Osteocyte (in vitro differentiated cells): Measurements from ENCODE around the gene MIA. TPM values are rescaled to one million over a fixed set of nuclear protein-coding genes. Genes with fewer than 3 reads are reported as not detected.

ENCODE experiments used
- DNase-seq: peaks from one replicate; pipeline ENCODE4 v3.0.0; 2021; ENCODE audit warnings: mixed read lengths; ENCODE audit not compliant: unreplicated experiment; ENCODE audit errors: extremely low spot score
- H3K27ac Mint-ChIP-seq: one replicate; pipeline ENCODE4 v1.8.0; 2021; ENCODE audit warnings: mild to moderate bottlenecking, mixed read lengths; ENCODE audit not compliant: unreplicated experiment
- H3K27me3 Mint-ChIP-seq: one replicate; pipeline ENCODE4 v1.8.0; 2021; ENCODE audit warnings: mixed read lengths; ENCODE audit not compliant: unreplicated experiment
- H3K36me3 Mint-ChIP-seq: one replicate; pipeline ENCODE4 v1.8.0; 2021; ENCODE audit warnings: mixed read lengths; ENCODE audit not compliant: unreplicated experiment
- H3K4me1 Mint-ChIP-seq: one replicate; pipeline ENCODE4 v1.8.0; 2021; ENCODE audit warnings: mixed read lengths; ENCODE audit not compliant: unreplicated experiment
- H3K4me3 Mint-ChIP-seq: one replicate; pipeline ENCODE4 v1.8.0; 2021; ENCODE audit warnings: mild to moderate bottlenecking, moderate library complexity, mixed read lengths; ENCODE audit not compliant: unreplicated experiment
- H3K9me3 Mint-ChIP-seq: one replicate; pipeline ENCODE4 v1.8.0; 2021; ENCODE audit warnings: mixed read lengths; ENCODE audit not compliant: unreplicated experiment
- total RNA-seq: library from RNA; stranded (reverse); gene quantifications from 2 replicates; pipeline ENCODE4 v1.2.1, GENCODE V29; 2021
- TF ChIP-seq, protein P1 (sequence below): fragments of 200-600 bp; sonication (generic); IDR thresholded peaks from 2 replicates; pipeline ENCODE4 v1.5.0; 2021; ENCODE audit warnings: antibody characterized with exemption, mild to moderate bottlenecking, moderate library complexity

The MIA gene
- total RNA-seq, 1 donor from 2014 or later, result not detected

DNA sequence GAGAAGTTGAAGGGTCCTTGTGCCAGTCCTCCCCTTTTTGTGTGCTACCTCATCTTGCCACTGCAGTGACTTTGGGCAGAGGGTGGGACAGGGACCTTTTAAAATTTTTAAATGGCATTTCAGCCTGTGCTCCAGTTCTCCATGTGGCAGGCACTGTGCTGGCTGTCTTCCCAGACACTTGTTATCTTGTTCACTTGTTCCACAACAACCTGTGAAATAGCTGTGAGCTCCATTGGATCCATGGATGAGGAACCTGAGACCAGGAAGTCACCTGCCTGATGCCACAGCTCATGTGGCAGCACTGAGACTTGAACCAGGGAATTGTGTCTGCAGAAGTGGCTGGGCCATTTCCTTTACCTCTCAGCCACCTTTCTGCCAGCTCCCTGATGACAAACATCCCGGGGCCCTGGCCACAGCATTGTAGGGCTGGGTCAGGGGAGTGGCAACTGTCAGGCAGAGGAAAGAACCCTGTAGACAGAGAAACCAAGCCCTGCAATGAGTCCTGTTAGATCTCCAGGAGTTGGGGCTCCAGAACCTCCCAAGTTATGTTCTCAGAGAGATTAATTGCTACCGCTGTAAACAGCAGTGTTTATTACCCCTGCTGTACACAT is 30.0 kb downstream of the MIA start:
- DNase-seq, result no peak
- no peak overlapping the region for H3K4me3 Mint-ChIP-seq
- no peaks in the 10 kb centered on the region for H3K9me3 Mint-ChIP-seq

DNA sequence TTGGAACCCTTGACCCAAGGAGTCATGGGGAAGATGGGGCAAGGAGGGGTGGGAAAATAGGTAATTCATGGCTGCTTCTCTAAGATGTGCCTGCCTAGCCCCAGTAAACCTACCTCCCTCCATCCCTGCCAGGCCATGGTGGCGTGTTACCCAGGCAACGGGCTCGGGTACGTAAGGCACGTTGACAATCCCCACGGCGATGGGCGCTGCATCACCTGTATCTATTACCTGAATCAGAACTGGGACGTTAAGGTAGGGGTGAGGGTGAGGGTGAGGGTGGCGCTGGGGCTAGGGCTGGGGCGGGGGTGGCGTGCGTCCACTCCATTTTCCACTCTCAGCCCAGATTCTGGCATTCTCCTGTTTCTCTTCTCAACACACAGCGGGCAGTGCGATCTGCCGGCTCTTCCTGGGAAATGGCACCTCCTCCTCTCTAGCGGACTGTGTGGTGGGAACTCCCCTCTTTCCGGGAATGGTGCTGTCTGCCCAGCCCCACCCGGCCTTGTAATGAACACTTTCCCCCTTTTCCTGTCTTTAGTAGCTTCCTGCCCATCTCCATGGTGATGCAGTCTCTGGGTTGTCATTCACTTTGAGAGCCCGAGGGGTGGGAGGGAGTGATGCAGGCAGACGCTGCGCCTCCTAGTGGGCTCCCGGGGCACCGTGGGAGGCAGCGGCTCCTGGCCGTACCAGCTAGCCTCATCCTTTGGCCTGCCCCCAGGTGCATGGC is 31.3 kb downstream of the MIA start:
- peaks cover 77% of the 10 kb centered on the region for H3K4me1 Mint-ChIP-seq

More for the DNA sequence above, 30.0 kb downstream of the MIA start:
- peaks cover 77% of the 10 kb centered on the region for H3K4me1 Mint-ChIP-seq
- H3K36me3 Mint-ChIP-seq, result peaks cover 21% of the 10 kb centered on the region
- no peaks in the 10 kb centered on the region for H3K27me3 Mint-ChIP-seq
- TF ChIP-seq, protein P1, sequence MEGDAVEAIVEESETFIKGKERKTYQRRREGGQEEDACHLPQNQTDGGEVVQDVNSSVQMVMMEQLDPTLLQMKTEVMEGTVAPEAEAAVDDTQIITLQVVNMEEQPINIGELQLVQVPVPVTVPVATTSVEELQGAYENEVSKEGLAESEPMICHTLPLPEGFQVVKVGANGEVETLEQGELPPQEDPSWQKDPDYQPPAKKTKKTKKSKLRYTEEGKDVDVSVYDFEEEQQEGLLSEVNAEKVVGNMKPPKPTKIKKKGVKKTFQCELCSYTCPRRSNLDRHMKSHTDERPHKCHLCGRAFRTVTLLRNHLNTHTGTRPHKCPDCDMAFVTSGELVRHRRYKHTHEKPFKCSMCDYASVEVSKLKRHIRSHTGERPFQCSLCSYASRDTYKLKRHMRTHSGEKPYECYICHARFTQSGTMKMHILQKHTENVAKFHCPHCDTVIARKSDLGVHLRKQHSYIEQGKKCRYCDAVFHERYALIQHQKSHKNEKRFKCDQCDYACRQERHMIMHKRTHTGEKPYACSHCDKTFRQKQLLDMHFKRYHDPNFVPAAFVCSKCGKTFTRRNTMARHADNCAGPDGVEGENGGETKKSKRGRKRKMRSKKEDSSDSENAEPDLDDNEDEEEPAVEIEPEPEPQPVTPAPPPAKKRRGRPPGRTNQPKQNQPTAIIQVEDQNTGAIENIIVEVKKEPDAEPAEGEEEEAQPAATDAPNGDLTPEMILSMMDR, result no peak
- H3K27ac Mint-ChIP-seq, result peak overlapping the region; percentile 92

DNA sequence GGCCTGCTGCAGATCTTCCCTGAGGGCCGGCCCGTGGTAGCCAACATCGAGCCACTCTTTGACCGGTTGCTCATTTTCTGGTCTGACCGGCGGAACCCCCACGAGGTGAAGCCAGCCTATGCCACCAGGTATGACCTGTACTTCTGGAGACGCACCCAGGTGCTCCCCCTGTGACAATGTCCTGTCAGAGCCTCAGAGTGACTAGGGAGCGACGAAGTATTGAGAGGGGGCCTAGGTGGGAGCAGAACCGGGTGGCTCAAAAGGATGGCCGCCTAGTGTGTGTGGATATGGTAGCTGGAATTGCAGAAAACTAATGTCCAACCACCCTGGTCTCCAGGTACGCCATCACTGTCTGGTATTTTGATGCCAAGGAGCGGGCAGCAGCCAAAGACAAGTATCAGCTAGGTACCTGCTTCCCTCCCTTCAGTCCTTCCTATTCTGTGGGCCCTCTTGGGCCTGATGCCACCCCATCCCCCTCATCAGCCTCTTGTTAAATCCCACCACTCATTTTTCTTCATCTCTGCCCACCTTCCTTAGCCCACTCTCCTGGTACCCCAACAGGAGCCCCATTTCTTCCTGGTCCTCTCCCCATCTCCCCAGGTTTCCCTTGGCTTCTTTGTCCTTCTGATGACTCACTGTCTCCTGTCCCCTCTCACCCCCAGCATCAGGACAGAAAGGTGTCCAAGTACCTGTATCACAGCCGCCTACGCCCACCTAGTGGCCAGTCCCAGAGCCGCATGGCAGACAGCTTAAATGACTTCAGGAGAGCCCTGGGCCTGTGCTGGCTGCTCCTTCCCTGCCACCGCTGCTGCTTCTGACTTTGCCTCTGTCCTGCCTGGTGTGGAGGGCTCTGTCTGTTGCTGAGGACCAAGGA is 32.1 kb downstream of the MIA start:
- no peak for DNase-seq
- Mint-ChIP-seq H3K4me3 (peak overlapping the region; percentile 63), H3K4me1 (peaks cover 75% of the 10 kb centered on the region), H3K36me3 (peaks cover 18% of the 10 kb centered on the region), H3K9me3 (no peaks in the 10 kb centered on the region), H3K27me3 (no peaks in the 10 kb centered on the region), H3K27ac (peak overlapping the region; percentile 92)
- TF ChIP-seq, protein P1, result peak; percentile 41

More for the DNA sequence above, 31.3 kb downstream of the MIA start:
- Mint-ChIP-seq H3K9me3 (no peaks in the 10 kb centered on the region), H3K36me3 (peaks cover 20% of the 10 kb centered on the region), H3K4me3 (peak overlapping the region; percentile 63), H3K27me3 (no peaks in the 10 kb centered on the region), H3K27ac (peak overlapping the region; percentile 92)
- DNase-seq, result peak; percentile 97
- TF ChIP-seq, protein P1, result peak; percentile 98

DNA sequence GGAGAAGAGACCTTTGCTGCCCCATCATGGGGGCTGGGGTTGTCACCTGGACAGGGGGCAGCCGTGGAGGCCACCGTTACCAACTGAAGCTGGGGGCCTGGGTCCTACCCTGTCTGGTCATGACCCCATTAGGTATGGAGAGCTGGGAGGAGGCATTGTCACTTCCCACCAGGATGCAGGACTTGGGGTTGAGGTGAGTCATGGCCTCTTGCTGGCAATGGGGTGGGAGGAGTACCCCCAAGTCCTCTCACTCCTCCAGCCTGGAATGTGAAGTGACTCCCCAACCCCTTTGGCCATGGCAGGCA is 32.7 kb downstream of the MIA start:
- peaks cover 75% of the 10 kb centered on the region for H3K4me1 Mint-ChIP-seq
- TF ChIP-seq, protein P1, result no peak
- peaks cover 14% of the 10 kb centered on the region for H3K36me3 Mint-ChIP-seq
- peak overlapping the region; percentile 69 for H3K27ac Mint-ChIP-seq
- no peaks in the 10 kb centered on the region for H3K27me3 Mint-ChIP-seq
- no peak for DNase-seq
- no peak overlapping the region for H3K4me3 Mint-ChIP-seq
- no peaks in the 10 kb centered on the region for H3K9me3 Mint-ChIP-seq

DNA sequence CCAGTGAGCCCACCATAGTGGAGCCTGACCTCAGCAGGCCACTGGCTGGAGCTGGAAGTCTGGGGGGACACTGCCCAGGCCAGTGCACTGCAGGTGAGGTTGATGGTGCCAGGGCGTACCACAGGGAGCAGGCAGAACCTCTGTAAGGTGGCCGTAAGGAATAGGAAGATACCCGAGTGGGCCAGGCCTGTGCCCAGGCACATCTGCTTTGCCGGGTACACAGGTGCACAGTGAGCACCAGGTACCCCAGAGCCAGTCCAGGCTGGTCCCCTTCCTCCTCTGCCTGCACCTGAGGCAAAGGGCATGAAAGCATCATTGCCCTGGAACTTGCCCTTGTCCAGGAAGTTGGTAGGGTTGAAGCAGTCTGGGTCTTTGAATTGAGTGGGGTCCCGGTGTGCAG is 33.2 kb downstream of the MIA start:
- H3K4me1 Mint-ChIP-seq, result peaks cover 74% of the 10 kb centered on the region
- no peak overlapping the region for H3K27ac Mint-ChIP-seq
- TF ChIP-seq, protein P1, result no peak
- no peaks in the 10 kb centered on the region for H3K27me3 Mint-ChIP-seq
- H3K9me3 Mint-ChIP-seq, result no peaks in the 10 kb centered on the region
- no peak for DNase-seq
- H3K4me3 Mint-ChIP-seq, result no peak overlapping the region
- H3K36me3 Mint-ChIP-seq, result peaks cover 12% of the 10 kb centered on the region
